ENCODE measurements around the gene IFI44.
A peak's percentile ranks its signal among the peaks of the same experiment; 100 is the strongest.

IFI44 gene

GRCh38 chr1:78665809-78666208 is 16.2 kb downstream of the IFI44 start:
- TF ChIP-seq CTCF (IDR thresholded peaks at IDR 0.05; ENCODE audit: insufficient read depth, low read depth, low read length, missing control alignments), result no peak
- H3K4me3 ChIP-seq (ENCODE audit: low read depth, low read length), result no peak overlapping the region
- DNase-seq (ENCODE audit: low read depth), result no peak

DNA sequence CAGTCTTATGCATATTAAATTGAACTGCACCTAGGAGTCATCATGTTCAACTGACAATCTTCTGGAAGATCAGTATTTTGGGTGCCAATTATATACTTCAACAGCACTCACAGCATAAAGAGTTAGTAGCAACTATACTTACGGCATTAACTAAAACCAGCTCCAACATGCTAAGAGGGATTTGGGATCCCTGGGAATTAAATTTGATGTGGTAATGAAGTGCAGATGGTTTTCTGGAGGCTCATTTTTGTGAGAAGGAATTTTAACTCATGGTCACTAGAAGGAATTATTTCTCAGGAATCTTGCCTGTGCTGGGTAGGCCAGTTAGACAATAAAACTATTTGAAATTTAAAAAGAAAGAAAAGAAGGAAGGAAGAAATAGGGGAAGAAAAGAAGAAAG is 18.3 kb downstream of the IFI44 start:
- H3K4me3 ChIP-seq (ENCODE audit: low read depth, low read length), result no peak overlapping the region
- no peak for TF ChIP-seq CTCF (IDR thresholded peaks at IDR 0.05; ENCODE audit: insufficient read depth, low read depth, low read length, missing control alignments)
- DNase-seq (ENCODE audit: low read depth), result no peak

DNA sequence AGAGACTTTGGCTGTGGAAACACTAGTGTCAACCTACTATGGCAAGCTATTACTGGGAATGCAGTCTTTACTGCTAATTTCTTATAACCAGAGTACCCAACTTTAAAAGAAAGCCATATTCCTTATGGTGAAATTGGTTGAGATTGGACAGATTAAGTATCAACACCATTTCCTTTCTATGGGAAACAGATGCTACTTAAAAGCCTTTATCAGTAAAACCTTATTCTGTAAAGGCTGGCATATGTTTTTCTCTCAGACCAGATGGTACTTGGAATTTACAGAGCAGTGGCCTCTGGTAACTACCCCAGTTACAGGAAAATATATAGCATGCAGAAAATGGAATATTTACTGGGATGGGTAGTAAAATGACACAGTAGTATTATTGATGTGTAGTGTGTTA is 18.8 kb downstream of the IFI44 start:
- no peak for TF ChIP-seq CTCF (IDR thresholded peaks at IDR 0.05; ENCODE audit: insufficient read depth, low read depth, low read length, missing control alignments)
- no peak for DNase-seq (ENCODE audit: low read depth)
- no peak overlapping the region for H3K4me3 ChIP-seq (ENCODE audit: low read depth, low read length)

DNA sequence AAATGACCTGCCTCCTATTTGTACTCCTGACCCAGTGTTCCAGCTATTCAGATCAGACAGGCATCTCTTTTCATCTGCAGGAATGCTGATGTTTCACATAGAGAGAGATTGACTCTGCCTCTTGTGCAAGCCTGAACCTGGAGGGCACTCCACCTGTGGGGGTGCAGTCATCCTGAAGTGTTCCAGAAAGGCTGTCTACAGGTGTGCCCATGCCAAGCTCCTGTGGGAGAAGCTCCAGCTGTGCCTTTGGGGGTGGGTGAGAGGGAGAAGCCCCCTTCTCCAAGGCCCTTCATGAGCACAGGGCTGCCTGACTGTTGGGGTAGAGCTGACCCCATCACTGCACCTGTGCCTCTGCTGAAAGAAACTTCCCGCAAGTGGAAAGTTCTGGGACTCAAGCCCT is 22.8 kb downstream of the IFI44 start:
- no peak overlapping the region for H3K4me3 ChIP-seq (ENCODE audit: low read depth, low read length)
- no peak for TF ChIP-seq CTCF (IDR thresholded peaks at IDR 0.05; ENCODE audit: insufficient read depth, low read depth, low read length, missing control alignments)
- DNase-seq (ENCODE audit: low read depth), result no peak

- TF ChIP-seq CTCF (IDR thresholded peaks at IDR 0.05; ENCODE audit: insufficient read depth, low read depth, low read length, missing control alignments), result no peak
- no peak overlapping the region for H3K4me3 ChIP-seq (ENCODE audit: low read depth, low read length)
- DNase-seq (ENCODE audit: low read depth), result peak; percentile 40
Measured at GRCh38 chr1:78673120-78673519, 23.5 kb downstream of the IFI44 start.

GRCh38 chr1:78676347-78676982 is 26.8 kb downstream of the IFI44 start:
- DNase-seq (ENCODE audit: low read depth), result peak; percentile 84
- H3K4me3 ChIP-seq (ENCODE audit: low read depth, low read length), result no peak overlapping the region
- peak; percentile 59 for TF ChIP-seq CTCF (IDR thresholded peaks at IDR 0.05; ENCODE audit: insufficient read depth, low read depth, low read length, missing control alignments)

GRCh38 chr1:78676993-78677392 is 27.4 kb downstream of the IFI44 start:
- TF ChIP-seq CTCF (IDR thresholded peaks at IDR 0.05; ENCODE audit: insufficient read depth, low read depth, low read length, missing control alignments), result no peak
- no peak for DNase-seq (ENCODE audit: low read depth)
- H3K4me3 ChIP-seq (ENCODE audit: low read depth, low read length), result no peak overlapping the region

All from GM12865 (cell line).